HG02938 (cell line): ENCODE data around the gene GAGE12J.
"Not testable (repeated sequence)": the region's sequence is repeated elsewhere in the genome, so short reads cannot be mapped to it uniquely, and the experiment has no call there.

Experiments used
- ATAC-seq: cut with Tn5 transposase; IDR thresholded peaks from one replicate; pipeline ENCODE4 v1.9.1; 2021; ENCODE audit warnings: mild to moderate bottlenecking, moderate library complexity; ENCODE audit not compliant: unreplicated experiment

Gene GAGE12J

GRCh38 chrX:49321737-49322136 lies at the start of gene GAGE12J:
Gene GAGE12J, plus strand, starts transcription at chrX:49322037. Its CDS starts 1,157 bp downstream, at chrX:49323194.
- not testable (repeated sequence) for ATAC-seq

GRCh38 chrX:49272421-49272820 lies 49.4 kb upstream of the GAGE12J start:
- no peak for ATAC-seq

GRCh38 chrX:49273181-49273727 lies 48.6 kb upstream of the GAGE12J start:
- ATAC-seq = no peak

- ATAC-seq = no peak
Observed at GRCh38 chrX:49276207-49276606, 45.6 kb upstream of the GAGE12J start.

- ATAC-seq = no peak
Observed at GRCh38 chrX:49276671-49277534, 44.9 kb upstream of the GAGE12J start.

GRCh38 chrX:49277535-49277830 lies 44.4 kb upstream of the GAGE12J start:
- ATAC-seq = no peak

- no peak for ATAC-seq
Observed at GRCh38 chrX:49278081-49278480, 43.8 kb upstream of the GAGE12J start.

GRCh38 chrX:49282647-49283011 lies 39.2 kb upstream of the GAGE12J start:
- ATAC-seq = no peak

- no peak for ATAC-seq
Observed at GRCh38 chrX:49284212-49284611, 37.6 kb upstream of the GAGE12J start.

- ATAC-seq = no peak
Observed at GRCh38 chrX:49286136-49286535, 35.7 kb upstream of the GAGE12J start.

- no peak for ATAC-seq
Observed at GRCh38 chrX:49286581-49286980, 35.3 kb upstream of the GAGE12J start.

GRCh38 chrX:49287665-49288064 lies 34.2 kb upstream of the GAGE12J start:
- no peak for ATAC-seq

- ATAC-seq = no peak
Observed at GRCh38 chrX:49290215-49290614, 31.6 kb upstream of the GAGE12J start.

- peak; percentile 72 for ATAC-seq
Observed at GRCh38 chrX:49291615-49292337, 30.1 kb upstream of the GAGE12J start.

GRCh38 chrX:49292400-49293362 lies 29.2 kb upstream of the GAGE12J start:
- ATAC-seq = no peak

GRCh38 chrX:49299293-49299692 lies 22.5 kb upstream of the GAGE12J start:
- not testable (repeated sequence) for ATAC-seq

- ATAC-seq = no peak
Observed at GRCh38 chrX:49300703-49301102, 21.1 kb upstream of the GAGE12J start.

- ATAC-seq = no peak
Observed at GRCh38 chrX:49303346-49303745, 18.5 kb upstream of the GAGE12J start, which contains the start of gene GAGE10. Gene GAGE10, plus strand, starts transcription at chrX:49303646. Its CDS starts 1,214 bp downstream, at chrX:49304860.

- ATAC-seq = not testable (repeated sequence)
Observed at GRCh38 chrX:49307775-49308174, 14.1 kb upstream of the GAGE12J start.

- ATAC-seq = no peak
Observed at GRCh38 chrX:49308604-49309269, 13.1 kb upstream of the GAGE12J start.
